DND-41 (cell line): ENCODE data around the gene GPC6.
"Not testable (repeated sequence)": the region's sequence is repeated elsewhere in the genome, so short reads cannot be mapped to it uniquely, and the experiment has no call there.

Source experiments
- ATAC-seq: fragments of 200-7000 bp; cut with Tn5 transposase; 3 replicates; pipeline ENCODE4 v1.9.1; 2021; ENCODE audit warnings: low read depth; ENCODE audit not compliant: insufficient read depth
- DNase-seq: peaks from one replicate; pipeline ENCODE4 v3.0.0-alpha.2; 2020
- H2AFZ ChIP-seq: 2 replicates; pipeline ENCODE4 v1.6.0; 2012; ENCODE audit warnings: low read depth, low read length
- H3K27ac ChIP-seq: 2 replicates; pipeline ENCODE4 v1.5.1; 2012; ENCODE audit warnings: low read length, inconsistent platforms
- H3K27me3 ChIP-seq: fragments of 200-600 bp; sonication (generic); 2 replicates; pipeline ENCODE4 v1.6.0; 2012; ENCODE audit warnings: low read length, mild to moderate bottlenecking, inconsistent platforms; ENCODE audit not compliant: insufficient read depth, poor library complexity
- H3K36me3 ChIP-seq: 2 replicates; pipeline ENCODE4 v1.5.1; 2012; ENCODE audit warnings: low read length, inconsistent platforms; ENCODE audit not compliant: insufficient read depth
- H3K4me1 ChIP-seq: 2 replicates; pipeline ENCODE4 v1.5.1; 2012; ENCODE audit warnings: mild to moderate bottlenecking, low read length; ENCODE audit not compliant: insufficient read depth
- H3K4me2 ChIP-seq: 2 replicates; pipeline ENCODE4 v1.6.0; 2012; ENCODE audit warnings: mild to moderate bottlenecking, moderate library complexity, low read length, inconsistent platforms; ENCODE audit not compliant: insufficient read depth
- H3K4me3 ChIP-seq, 2 experiments: fragments of 200-600 bp in 1 of 2; shearing (Covaris generic) in 1 of 2; 2 replicates each; pipeline ENCODE4 v1.5.1; 2012 to 2016; ENCODE audit warnings: inconsistent platforms in 2 of 2, low read length in 2 of 2, mild to moderate bottlenecking in 2 of 2, low read depth in 1 of 2, moderate library complexity in 1 of 2
- H3K79me2 ChIP-seq: 2 replicates; pipeline ENCODE4 v1.6.0; 2012; ENCODE audit warnings: low read length, inconsistent platforms; ENCODE audit not compliant: insufficient read depth
- H3K9ac ChIP-seq: 2 replicates; pipeline ENCODE4 v1.6.0; 2012; ENCODE audit warnings: low read depth, mild to moderate bottlenecking, inconsistent platforms, low read length, moderate library complexity
- H3K9me3 ChIP-seq: 2 replicates; pipeline ENCODE4 v1.5.1; 2012; ENCODE audit warnings: low read length, moderate library complexity, mild to moderate bottlenecking, inconsistent platforms; ENCODE audit not compliant: insufficient read depth, severe bottlenecking
- H4K20me1 ChIP-seq: 2 replicates; pipeline ENCODE4 v1.6.0; 2012; ENCODE audit warnings: low read length; ENCODE audit not compliant: insufficient read depth
- EZH2 ChIP-seq: IDR thresholded peaks from 3 replicates; pipeline ENCODE4 v1.6.1; 2012; ENCODE audit warnings: borderline replicate concordance, low read depth, mild to moderate bottlenecking, moderate library complexity, low read length, inconsistent platforms; ENCODE audit not compliant: severe bottlenecking
- TF ChIP-seq, protein P1 (sequence below): IDR thresholded peaks from 2 replicates; pipeline ENCODE4 v1.5.1; 2012; ENCODE audit warnings: borderline replicate concordance, low read length, moderate library complexity, mild to moderate bottlenecking; ENCODE audit not compliant: poor library complexity, severe bottlenecking; ENCODE audit errors: extremely low read depth

The GPC6 gene

DNA sequence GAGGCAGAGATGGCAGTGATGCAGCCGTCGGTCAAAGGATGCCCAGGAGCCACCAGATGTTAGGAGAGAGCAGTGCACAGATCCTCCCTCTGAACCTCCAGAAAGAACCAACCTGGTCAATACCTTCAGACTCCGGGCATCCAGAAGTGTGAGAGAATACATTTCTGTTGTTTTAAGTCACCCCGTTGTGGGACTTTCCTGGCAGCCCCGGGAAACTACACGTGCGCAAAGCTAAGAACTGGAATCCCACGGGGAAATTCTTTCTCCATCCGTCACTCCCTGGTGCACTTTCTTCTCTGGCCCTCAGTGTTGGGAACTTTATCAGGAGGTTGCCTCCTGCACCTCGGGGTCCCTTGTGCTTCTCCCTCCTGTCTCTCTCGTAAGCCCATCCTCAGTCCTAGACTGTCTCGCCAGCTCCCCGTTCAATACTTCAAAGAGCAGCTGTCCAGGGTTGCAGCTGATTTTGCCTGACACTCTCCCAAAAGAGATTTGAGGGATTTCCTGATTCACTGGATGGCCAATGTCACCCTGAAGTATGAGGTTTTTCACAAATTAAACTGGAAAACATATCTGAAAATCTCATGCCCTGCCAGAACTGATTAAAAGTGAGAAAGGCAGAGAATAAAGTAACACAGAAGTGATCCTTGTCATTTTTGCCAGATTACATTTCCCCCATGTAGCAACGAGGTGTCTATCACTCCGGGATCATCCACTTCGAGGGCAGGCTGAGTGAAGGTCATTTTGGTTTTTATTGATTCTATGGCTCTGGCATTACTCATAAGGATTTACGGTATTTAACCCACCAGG lies 1116.0 kb downstream of the GPC6 start:
- Histone ChIP-seq H3K9ac (no peak overlapping the region), H2AFZ (no peak overlapping the region), H3K4me1 (no peaks in the 10 kb centered on the region), H3K27ac (no peak overlapping the region), H3K36me3 (no peaks in the 10 kb centered on the region), H4K20me1 (no peaks in the 10 kb centered on the region), H3K4me3 (no peak overlapping the region), H3K4me2 (no peak overlapping the region), H3K9me3 (no peaks in the 10 kb centered on the region), H3K79me2 (no peaks in the 10 kb centered on the region), H3K27me3 (peaks cover 16% of the 10 kb centered on the region)
- TF ChIP-seq, protein P1, sequence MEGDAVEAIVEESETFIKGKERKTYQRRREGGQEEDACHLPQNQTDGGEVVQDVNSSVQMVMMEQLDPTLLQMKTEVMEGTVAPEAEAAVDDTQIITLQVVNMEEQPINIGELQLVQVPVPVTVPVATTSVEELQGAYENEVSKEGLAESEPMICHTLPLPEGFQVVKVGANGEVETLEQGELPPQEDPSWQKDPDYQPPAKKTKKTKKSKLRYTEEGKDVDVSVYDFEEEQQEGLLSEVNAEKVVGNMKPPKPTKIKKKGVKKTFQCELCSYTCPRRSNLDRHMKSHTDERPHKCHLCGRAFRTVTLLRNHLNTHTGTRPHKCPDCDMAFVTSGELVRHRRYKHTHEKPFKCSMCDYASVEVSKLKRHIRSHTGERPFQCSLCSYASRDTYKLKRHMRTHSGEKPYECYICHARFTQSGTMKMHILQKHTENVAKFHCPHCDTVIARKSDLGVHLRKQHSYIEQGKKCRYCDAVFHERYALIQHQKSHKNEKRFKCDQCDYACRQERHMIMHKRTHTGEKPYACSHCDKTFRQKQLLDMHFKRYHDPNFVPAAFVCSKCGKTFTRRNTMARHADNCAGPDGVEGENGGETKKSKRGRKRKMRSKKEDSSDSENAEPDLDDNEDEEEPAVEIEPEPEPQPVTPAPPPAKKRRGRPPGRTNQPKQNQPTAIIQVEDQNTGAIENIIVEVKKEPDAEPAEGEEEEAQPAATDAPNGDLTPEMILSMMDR: no peak
- TF ChIP-seq EZH2: no peak
- ATAC-seq: no peak; the same call in 2 of the 3 replicates
- DNase-seq: no peak

DNA sequence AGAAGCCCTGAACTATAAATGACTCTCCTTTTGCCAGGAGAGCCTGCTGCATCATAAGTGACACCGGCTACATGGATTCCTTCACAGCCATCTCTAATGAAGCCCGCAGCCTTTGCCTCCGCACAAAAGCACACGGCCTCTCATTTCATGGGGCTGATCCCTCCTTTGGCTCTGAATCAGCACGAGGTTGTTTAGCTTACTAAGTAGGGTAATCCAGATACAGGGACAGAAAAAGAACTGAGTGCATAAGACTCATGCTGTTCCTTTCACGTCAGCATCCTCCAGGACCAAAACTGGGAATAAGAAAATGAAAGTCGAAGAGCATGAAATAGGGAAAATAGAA lies 1116.6 kb downstream of the GPC6 start:
- Histone ChIP-seq H3K9ac (no peak overlapping the region), H2AFZ (no peak overlapping the region), H3K4me2 (no peak overlapping the region), H3K36me3 (no peaks in the 10 kb centered on the region), H3K9me3 (no peaks in the 10 kb centered on the region), H3K4me3 (no peak overlapping the region), H4K20me1 (no peaks in the 10 kb centered on the region), H3K27me3 (peaks cover 16% of the 10 kb centered on the region), H3K27ac (no peak overlapping the region), H3K4me1 (no peaks in the 10 kb centered on the region), H3K79me2 (no peaks in the 10 kb centered on the region)
- TF ChIP-seq, protein P1: no peak
- TF ChIP-seq EZH2: no peak
- DNase-seq (no peak), ATAC-seq (no peak)

DNA sequence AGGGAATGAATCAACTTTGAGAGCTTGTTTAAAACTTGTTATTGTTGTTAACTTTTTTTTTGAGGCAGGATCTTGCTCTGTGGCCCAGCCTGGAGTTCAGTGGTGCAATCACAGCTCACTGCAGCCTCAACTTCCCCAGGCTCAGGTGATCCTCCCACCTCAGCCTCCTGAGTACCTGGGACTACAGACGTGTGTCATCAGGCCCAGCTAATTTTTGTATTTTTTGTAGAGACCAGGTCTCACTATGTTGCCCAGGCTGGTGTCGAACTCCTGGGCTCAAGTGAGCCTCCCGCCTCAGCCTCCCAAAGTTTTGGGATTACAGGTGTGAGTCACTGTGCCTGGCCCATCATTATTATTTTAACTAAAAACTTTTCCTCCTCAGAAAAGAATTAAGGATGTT lies 1117.1 kb downstream of the GPC6 start:
- H2AFZ ChIP-seq, H3K4me2 ChIP-seq, ATAC-seq, H3K36me3 ChIP-seq, H3K9me3 ChIP-seq, H3K9ac ChIP-seq, H3K27ac ChIP-seq, H3K4me1 ChIP-seq, DNase-seq, H3K4me3 ChIP-seq, H4K20me1 ChIP-seq, H3K79me2 ChIP-seq: not testable (repeated sequence)
- peaks cover 16% of the 10 kb centered on the region for H3K27me3 ChIP-seq

DNA sequence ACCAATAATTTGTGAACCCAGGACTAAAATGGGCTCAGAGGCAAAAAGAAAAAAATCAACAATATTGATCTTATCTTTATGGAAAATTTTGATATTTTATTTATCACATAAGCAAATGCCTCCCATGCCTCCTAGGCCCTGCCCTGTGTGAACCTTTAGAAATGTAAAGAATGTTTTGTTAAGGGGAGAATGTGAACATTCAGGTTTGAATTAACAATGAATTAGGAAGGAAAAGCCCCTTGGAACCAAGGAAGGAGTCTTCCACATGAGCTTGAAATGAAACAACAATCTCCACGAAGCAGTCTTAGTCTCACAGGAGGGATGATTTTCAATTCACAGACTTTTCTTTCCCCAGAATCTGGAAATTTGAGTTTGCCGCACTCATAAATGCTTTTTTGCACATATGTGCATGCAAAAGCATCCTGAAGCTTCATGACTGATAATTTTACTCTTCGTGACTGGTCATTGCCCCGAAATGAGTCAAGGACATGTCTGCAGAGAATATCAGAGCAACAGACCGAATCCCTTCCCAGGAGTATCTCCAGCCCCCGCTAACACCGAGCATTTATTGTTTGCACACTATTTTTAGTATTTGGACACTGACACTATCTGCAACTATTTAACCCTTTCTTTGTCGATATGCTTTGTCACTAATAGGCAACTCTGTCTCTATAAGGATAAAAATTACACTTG lies 1117.7 kb downstream of the GPC6 start:
- H3K36me3 ChIP-seq: no peaks in the 10 kb centered on the region
- no peak overlapping the region for H3K4me2 ChIP-seq
- no peak overlapping the region for H3K27ac ChIP-seq
- H3K9me3 ChIP-seq: no peaks in the 10 kb centered on the region
- no peaks in the 10 kb centered on the region for H3K79me2 ChIP-seq
- TF ChIP-seq, protein P1: no peak
- ATAC-seq: no peak
- H3K4me3 ChIP-seq: no peak overlapping the region
- no peak overlapping the region for H3K9ac ChIP-seq
- peaks cover 17% of the 10 kb centered on the region for H3K27me3 ChIP-seq
- no peaks in the 10 kb centered on the region for H4K20me1 ChIP-seq
- no peaks in the 10 kb centered on the region for H3K4me1 ChIP-seq
- no peak overlapping the region for H2AFZ ChIP-seq
- no peak for DNase-seq
